ENCODE measurements around the gene GPRC5C.

DNA sequence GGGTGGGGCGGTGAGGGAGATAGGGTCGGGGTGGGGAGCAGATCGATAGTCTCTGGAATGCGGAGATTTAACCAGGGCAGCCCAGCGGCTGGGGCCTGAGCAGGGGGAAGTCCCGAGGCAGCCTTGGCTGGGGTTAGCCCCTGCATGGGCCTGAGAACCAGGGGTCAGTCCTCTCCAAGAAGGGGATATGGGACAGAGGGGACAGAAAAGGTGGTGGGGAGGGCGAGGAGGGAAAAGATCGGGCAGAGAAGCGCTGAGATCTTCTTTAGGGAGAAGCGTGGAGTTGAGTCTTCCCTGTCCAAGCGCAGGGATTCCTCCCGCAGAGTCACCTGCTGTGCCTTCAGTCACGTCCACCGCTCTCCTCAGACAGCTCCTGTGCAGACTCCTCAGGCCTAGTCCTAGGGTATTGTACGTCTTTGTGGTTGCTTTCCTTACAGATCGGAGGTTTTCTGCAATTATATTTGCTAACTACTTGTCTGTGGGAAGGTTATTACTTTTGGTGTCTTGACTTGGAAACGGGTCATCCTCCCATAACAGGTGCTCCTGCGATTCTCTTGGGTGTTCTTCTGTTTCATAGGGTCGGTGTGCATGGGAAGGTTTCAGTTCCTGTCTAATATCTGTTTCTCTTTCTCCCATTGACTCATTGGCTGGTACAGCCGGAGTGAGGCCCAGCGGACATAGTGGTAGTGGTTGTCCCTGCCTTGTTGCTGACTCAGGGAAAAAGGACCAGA, 35.5 kb downstream of the GPRC5C start:
- TF ChIP-seq, protein P1, sequence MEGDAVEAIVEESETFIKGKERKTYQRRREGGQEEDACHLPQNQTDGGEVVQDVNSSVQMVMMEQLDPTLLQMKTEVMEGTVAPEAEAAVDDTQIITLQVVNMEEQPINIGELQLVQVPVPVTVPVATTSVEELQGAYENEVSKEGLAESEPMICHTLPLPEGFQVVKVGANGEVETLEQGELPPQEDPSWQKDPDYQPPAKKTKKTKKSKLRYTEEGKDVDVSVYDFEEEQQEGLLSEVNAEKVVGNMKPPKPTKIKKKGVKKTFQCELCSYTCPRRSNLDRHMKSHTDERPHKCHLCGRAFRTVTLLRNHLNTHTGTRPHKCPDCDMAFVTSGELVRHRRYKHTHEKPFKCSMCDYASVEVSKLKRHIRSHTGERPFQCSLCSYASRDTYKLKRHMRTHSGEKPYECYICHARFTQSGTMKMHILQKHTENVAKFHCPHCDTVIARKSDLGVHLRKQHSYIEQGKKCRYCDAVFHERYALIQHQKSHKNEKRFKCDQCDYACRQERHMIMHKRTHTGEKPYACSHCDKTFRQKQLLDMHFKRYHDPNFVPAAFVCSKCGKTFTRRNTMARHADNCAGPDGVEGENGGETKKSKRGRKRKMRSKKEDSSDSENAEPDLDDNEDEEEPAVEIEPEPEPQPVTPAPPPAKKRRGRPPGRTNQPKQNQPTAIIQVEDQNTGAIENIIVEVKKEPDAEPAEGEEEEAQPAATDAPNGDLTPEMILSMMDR (IDR thresholded peaks at IDR 0.05; ENCODE audit: control extremely low read depth in 1 of 3, insufficient read depth in 1 of 3, low read depth in 1 of 3, low read length in 3 of 3) = no peak
- TF ChIP-seq NRF1 (IDR thresholded peaks at IDR 0.05; ENCODE audit: low read depth, low read length) (no peak), TCF12 (IDR thresholded peaks at IDR 0.05; ENCODE audit: low read depth, low read length) (no peak), EP300 (IDR thresholded peaks at IDR 0.05; ENCODE audit: borderline replicate concordance in 1 of 2, low read depth in 2 of 2, low read length in 2 of 2) (no peak), JUN (IDR thresholded peaks at IDR 0.05; ENCODE audit: low read depth, low read length) (no peak), POLR2AphosphoS5 (IDR thresholded peaks at IDR 0.05; ENCODE audit: low read depth, low read length) (no peak), RAD21 (IDR thresholded peaks at IDR 0.05 in 1 of 2, conservative IDR thresholded peaks at IDR 0.05 in 1 of 2; ENCODE audit: low read depth in 2 of 2, low read length in 2 of 2) (no peak), KDM5A (IDR thresholded peaks at IDR 0.05; ENCODE audit: low read length) (no peak), HDAC2 (IDR thresholded peaks at IDR 0.05; ENCODE audit: borderline replicate concordance in 1 of 2, low read depth in 2 of 2, low read length in 2 of 2) (no peak), JUND (IDR thresholded peaks at IDR 0.05; ENCODE audit: low read length) (no peak), EZH2 (IDR thresholded peaks at IDR 0.05; ENCODE audit: low read depth, low read length, severe bottlenecking) (no peak), CEBPB (IDR thresholded peaks at IDR 0.05; ENCODE audit: low read depth, low read length) (no peak)
- TF ChIP-seq, protein P2, sequence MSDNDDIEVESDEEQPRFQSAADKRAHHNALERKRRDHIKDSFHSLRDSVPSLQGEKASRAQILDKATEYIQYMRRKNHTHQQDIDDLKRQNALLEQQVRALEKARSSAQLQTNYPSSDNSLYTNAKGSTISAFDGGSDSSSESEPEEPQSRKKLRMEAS (IDR thresholded peaks at IDR 0.05) = no peak
